ENCODE results near the gene ACOX2.

Gene ACOX2

DNA sequence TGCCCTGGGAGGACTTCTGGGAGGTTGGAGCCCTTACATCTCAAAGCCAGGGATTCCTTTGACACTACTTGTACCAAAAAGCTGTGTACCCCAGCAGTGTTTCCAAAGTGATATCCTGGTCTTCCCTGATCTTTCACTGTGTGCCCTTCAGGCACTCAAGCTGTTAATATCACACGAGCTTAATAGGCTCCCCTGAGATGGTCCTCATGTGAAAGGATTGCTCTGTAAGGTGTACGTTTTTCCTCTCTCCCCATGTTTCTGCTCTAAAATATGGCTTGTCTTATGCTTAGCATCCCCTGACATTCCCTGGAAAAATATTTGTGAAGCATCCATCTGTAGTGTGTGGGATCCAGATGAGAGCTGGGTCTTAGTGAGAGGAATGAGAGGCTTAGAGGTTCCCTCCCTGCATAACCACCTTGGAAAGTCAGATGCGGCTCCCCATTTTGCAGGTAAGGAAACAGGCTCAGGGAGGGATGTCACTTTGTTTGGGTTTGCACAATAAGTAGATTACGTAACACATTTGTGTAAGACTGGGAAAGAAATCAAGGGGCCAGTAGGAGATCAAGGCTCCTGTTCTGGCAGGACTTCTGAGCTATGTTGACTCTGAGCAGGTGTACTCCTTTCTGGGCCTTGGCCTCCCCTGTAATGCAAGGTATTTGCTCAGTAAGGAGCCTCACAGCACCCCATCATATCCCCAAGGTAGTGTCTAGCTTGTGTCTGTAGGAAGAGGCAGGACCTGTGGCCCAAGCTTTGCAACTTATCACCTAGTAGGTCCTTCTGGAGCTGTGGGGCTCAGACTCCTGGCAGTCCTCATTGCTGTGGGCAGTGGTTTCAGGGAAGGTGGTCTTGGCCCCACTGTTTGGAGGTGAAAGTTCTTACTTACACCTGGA is 667 bp upstream of the ACOX2 start:
- H3K27me3 ChIP-seq (ENCODE audit: insufficient read depth, low read length, poor library complexity, severe bottlenecking) = no peaks in the 10 kb centered on the region
- peak overlapping the region; percentile 71 for H3K9ac ChIP-seq (ENCODE audit: low read depth, low read length, poor library complexity, severe bottlenecking)
- H3F3A ChIP-seq (ENCODE audit: low read depth) = no peaks in the 10 kb centered on the region
- H3K36me3 ChIP-seq (ENCODE audit: insufficient read depth, low read length) = no peaks in the 10 kb centered on the region
- peak overlapping the region; percentile 72 for H3K4me2 ChIP-seq (ENCODE audit: low read depth, low read length, poor library complexity, severe bottlenecking)
- no peaks in the 10 kb centered on the region for H3K9me2 ChIP-seq (replicated peaks; ENCODE audit: low read depth, low read length)
- H3K4me1 ChIP-seq (ENCODE audit: insufficient read depth, low read length, poor library complexity, severe bottlenecking) = peaks cover 61% of the 10 kb centered on the region
- H3K9me3 ChIP-seq (ENCODE audit: insufficient read depth, low read depth, low read length) = no peaks in the 10 kb centered on the region
- H2AFZ ChIP-seq (ENCODE audit: low read length) = peak overlapping the region; percentile 48
- TF ChIP-seq, protein P1, sequence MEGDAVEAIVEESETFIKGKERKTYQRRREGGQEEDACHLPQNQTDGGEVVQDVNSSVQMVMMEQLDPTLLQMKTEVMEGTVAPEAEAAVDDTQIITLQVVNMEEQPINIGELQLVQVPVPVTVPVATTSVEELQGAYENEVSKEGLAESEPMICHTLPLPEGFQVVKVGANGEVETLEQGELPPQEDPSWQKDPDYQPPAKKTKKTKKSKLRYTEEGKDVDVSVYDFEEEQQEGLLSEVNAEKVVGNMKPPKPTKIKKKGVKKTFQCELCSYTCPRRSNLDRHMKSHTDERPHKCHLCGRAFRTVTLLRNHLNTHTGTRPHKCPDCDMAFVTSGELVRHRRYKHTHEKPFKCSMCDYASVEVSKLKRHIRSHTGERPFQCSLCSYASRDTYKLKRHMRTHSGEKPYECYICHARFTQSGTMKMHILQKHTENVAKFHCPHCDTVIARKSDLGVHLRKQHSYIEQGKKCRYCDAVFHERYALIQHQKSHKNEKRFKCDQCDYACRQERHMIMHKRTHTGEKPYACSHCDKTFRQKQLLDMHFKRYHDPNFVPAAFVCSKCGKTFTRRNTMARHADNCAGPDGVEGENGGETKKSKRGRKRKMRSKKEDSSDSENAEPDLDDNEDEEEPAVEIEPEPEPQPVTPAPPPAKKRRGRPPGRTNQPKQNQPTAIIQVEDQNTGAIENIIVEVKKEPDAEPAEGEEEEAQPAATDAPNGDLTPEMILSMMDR (conservative IDR thresholded peaks at IDR 0.05; ENCODE audit: low read length) = no peak
- no peak for TF ChIP-seq EZH2phosphoT487 (IDR thresholded peaks at IDR 0.05; ENCODE audit: borderline replicate concordance)
- H4K20me1 ChIP-seq (ENCODE audit: insufficient read depth, low read length, poor library complexity, severe bottlenecking) = no peaks in the 10 kb centered on the region
- no peaks in the 10 kb centered on the region for H3K79me2 ChIP-seq (ENCODE audit: insufficient read depth, low read length)
- peak overlapping the region; percentile 62 for H3K4me3 ChIP-seq (ENCODE audit: low read length, poor library complexity, severe bottlenecking)

DNA sequence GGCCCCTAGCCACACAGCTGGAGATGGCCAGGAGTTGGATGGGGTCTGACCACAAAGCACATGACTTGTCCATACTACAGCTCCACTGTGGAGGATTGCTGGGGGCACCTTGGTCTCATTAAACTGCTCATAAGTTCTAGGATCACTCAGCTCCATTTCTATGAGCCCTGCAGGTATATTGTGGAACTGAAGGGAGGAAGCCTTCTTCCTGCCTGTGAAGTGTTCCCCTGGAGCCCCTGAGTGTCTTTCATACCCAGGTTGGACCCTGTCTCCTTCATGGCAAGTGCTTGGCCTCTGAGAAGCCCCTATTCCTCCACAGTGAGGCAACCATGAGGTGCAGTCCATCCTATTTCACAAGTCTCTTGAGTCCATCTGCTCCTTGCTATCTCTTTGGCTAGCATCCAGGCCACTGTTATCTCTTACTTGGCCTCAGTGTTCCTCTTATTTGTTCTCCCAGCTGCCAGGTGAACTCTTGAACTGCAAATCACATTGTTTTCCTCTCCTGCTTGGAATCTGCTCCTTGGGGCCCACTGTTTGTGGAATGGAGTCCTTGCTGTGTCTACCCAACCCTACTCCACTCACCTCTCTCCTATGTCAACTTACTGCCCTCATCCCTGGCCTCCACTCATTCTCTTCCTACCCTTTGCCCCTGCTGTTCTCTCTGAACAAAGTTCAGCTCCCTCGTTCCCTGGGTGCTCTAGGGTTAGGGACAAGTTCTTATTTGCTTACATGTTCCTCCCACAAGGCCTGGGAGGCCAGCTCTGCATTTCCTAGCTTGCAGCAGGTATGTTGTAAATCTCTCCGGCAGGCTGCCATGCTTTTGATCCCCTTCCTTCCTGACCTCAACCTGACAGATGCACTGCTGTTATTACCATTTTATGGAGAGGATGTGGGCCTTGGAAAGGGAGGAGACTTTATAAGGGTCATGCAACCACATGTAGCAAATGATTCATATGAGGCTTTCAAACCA is 1.2 kb downstream of the ACOX2 start:
- Histone ChIP-seq H3K79me2 (ENCODE audit: insufficient read depth, low read length) (no peaks in the 10 kb centered on the region), H3K4me2 (ENCODE audit: low read depth, low read length, poor library complexity, severe bottlenecking) (peak overlapping the region; percentile 72), H3F3A (ENCODE audit: low read depth) (no peaks in the 10 kb centered on the region), H3K9ac (ENCODE audit: low read depth, low read length, poor library complexity, severe bottlenecking) (peak overlapping the region; percentile 71), H3K9me3 (ENCODE audit: insufficient read depth, low read depth, low read length) (no peaks in the 10 kb centered on the region), H2AFZ (ENCODE audit: low read length) (no peak overlapping the region), H4K20me1 (ENCODE audit: insufficient read depth, low read length, poor library complexity, severe bottlenecking) (no peaks in the 10 kb centered on the region), H3K4me1 (ENCODE audit: insufficient read depth, low read length, poor library complexity, severe bottlenecking) (peaks cover 64% of the 10 kb centered on the region), H3K9me2 (replicated peaks; ENCODE audit: low read depth, low read length) (no peaks in the 10 kb centered on the region), H3K27me3 (ENCODE audit: insufficient read depth, low read length, poor library complexity, severe bottlenecking) (no peaks in the 10 kb centered on the region), H3K4me3 (ENCODE audit: low read length, poor library complexity, severe bottlenecking) (peak overlapping the region; percentile 62), H3K36me3 (ENCODE audit: insufficient read depth, low read length) (no peaks in the 10 kb centered on the region)
- TF ChIP-seq EZH2phosphoT487 (IDR thresholded peaks at IDR 0.05; ENCODE audit: borderline replicate concordance) = no peak
- TF ChIP-seq, protein P1 (conservative IDR thresholded peaks at IDR 0.05; ENCODE audit: low read length) = no peak

DNA sequence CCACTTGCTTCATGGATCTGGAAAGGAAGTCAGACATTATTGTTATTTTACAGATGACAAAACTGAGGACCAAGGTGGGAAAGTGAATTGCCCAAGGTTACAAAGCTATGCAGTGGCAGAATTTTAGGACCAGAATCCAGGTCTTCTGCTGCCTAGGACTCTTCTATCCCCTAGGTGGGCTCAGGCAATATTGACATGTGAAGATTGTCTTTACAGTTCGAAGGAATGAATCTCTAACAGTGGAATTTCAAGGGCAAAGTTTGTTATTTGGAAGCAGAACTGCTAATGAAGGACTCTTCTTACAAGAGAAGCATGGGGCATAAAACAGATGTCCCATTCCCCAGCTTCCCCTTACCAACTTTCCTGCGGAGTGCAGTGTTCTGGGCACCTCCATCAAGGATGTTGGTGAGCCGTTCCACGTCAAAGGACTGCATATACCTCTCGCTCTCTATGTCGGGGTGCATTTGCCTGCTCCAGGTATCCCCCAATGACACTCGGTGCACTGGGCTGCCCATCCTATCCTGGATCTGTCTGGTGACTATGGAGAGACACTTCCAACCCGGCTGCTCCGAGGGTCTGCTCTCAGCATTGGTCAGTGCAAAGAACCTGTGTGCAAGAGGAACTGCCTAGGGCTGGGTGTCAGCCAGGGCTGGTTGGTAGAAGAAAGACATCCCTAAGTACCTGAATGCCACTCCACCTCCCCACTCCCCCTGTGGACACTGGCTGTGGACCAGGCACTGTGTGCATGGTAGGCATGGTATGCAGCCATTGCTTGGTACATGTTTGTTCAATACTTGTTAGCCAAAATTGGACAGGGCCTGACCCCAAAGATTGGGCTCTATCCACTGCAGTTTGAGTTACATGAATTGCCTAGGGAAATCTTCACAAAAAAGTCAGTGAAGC is 2.1 kb downstream of the ACOX2 start:
- Histone ChIP-seq H3K4me2 (ENCODE audit: low read depth, low read length, poor library complexity, severe bottlenecking) (peak overlapping the region; percentile 72), H3K36me3 (ENCODE audit: insufficient read depth, low read length) (no peaks in the 10 kb centered on the region), H3F3A (ENCODE audit: low read depth) (no peaks in the 10 kb centered on the region), H3K9ac (ENCODE audit: low read depth, low read length, poor library complexity, severe bottlenecking) (peak overlapping the region; percentile 71), H2AFZ (ENCODE audit: low read length) (no peak overlapping the region), H3K9me3 (ENCODE audit: insufficient read depth, low read depth, low read length) (no peaks in the 10 kb centered on the region), H3K4me1 (ENCODE audit: insufficient read depth, low read length, poor library complexity, severe bottlenecking) (peaks cover 59% of the 10 kb centered on the region), H3K4me3 (ENCODE audit: low read length, poor library complexity, severe bottlenecking) (peak overlapping the region; percentile 62), H3K79me2 (ENCODE audit: insufficient read depth, low read length) (no peaks in the 10 kb centered on the region), H3K9me2 (replicated peaks; ENCODE audit: low read depth, low read length) (no peaks in the 10 kb centered on the region), H4K20me1 (ENCODE audit: insufficient read depth, low read length, poor library complexity, severe bottlenecking) (no peaks in the 10 kb centered on the region), H3K27me3 (ENCODE audit: insufficient read depth, low read length, poor library complexity, severe bottlenecking) (no peaks in the 10 kb centered on the region)
- TF ChIP-seq, protein P1 (conservative IDR thresholded peaks at IDR 0.05; ENCODE audit: low read length) = no peak
- TF ChIP-seq EZH2phosphoT487 (IDR thresholded peaks at IDR 0.05; ENCODE audit: borderline replicate concordance) = no peak
